HepG2 (cell line): ENCODE results near the gene AP4M1. TPM values are rescaled to one million over a fixed set of nuclear protein-coding genes. Genes with fewer than 3 reads are reported as not detected.

ENCODE experiments used
- ARNT ChIP-seq: fragments of 450-650 bp; IDR thresholded peaks from 2 replicates; pipeline ENCODE4 v1.6.1; 2017
- CEBPG ChIP-seq: IDR thresholded peaks from 2 replicates; pipeline ENCODE4 v1.6.1; 2016
- HOXD1 ChIP-seq: sonication (generic); formaldehyde crosslinking; IDR thresholded peaks from 2 replicates; pipeline ENCODE4 v1.5.0; 2020; ENCODE audit warnings: missing genetic modification reagents
- MAFF ChIP-seq: IDR thresholded peaks from 2 replicates; pipeline ENCODE4 v1.6.1; 2011; ENCODE audit warnings: low read depth, low read length, improper control_type of control experiment
- MYC ChIP-seq: sonication (generic); formaldehyde crosslinking; IDR thresholded peaks from 2 replicates; pipeline ENCODE4 v1.9.0; 2021; ENCODE audit warnings: missing genetic modification reagents, borderline replicate concordance
- PRPF4 ChIP-seq: fragments of 200-400 bp; formaldehyde crosslinking; IDR thresholded peaks from 2 replicates; pipeline ENCODE4 v1.6.1; 2016; ENCODE audit warnings: low read length, low read depth; ENCODE audit not compliant: poor library complexity, severe bottlenecking
- SMAD1 ChIP-seq: sonication (generic); formaldehyde crosslinking; IDR thresholded peaks from 2 replicates; pipeline ENCODE4 v1.4.0; 2020; ENCODE audit warnings: missing genetic modification reagents, low read depth, mild to moderate bottlenecking, borderline replicate concordance
- TMF1 ChIP-seq: sonication (generic); formaldehyde crosslinking; IDR thresholded peaks from 2 replicates; pipeline ENCODE4 v1.8.1; 2022; ENCODE audit warnings: low read depth, missing genetic modification reagents
- YY1 ChIP-seq: IDR thresholded peaks from 2 replicates; pipeline ENCODE4 v1.6.1; 2011; ENCODE audit warnings: low read length, low read depth, moderate library complexity, mild to moderate bottlenecking; ENCODE audit not compliant: insufficient read depth, insufficient replicate concordance
- ZC3H4 ChIP-seq: sonication (generic); formaldehyde crosslinking; IDR thresholded peaks from 2 replicates; pipeline ENCODE4 v1.4.0; 2020; ENCODE audit warnings: missing genetic modification reagents, borderline replicate concordance
- ZFP62 ChIP-seq: sonication (generic); formaldehyde crosslinking; IDR thresholded peaks from 2 replicates; pipeline ENCODE4 v1.4.0; 2020; ENCODE audit warnings: missing genetic modification reagents
- ZNF343 ChIP-seq: sonication (generic); formaldehyde crosslinking; IDR thresholded peaks from 2 replicates; pipeline ENCODE4 v1.4.0; 2020; ENCODE audit warnings: mild to moderate bottlenecking, missing genetic modification reagents
- ZNF605 ChIP-seq: sonication (generic); formaldehyde crosslinking; IDR thresholded peaks from 2 replicates; pipeline ENCODE4 v1.8.0; 2022; ENCODE audit warnings: mild to moderate bottlenecking, missing genetic modification reagents
- ZNF614 ChIP-seq: IDR thresholded peaks from 2 replicates; pipeline ENCODE4 v1.6.1; 2018; ENCODE audit warnings: missing biosample characterization, missing genetic modification reagents, inconsistent platforms, borderline replicate concordance
- ZNF660 ChIP-seq: sonication (generic); formaldehyde crosslinking; IDR thresholded peaks from 2 replicates; pipeline ENCODE4 v1.5.1; 2020; ENCODE audit warnings: mild to moderate bottlenecking, low read depth, missing genetic modification reagents, borderline replicate concordance
- ZNF850 ChIP-seq: sonication (generic); formaldehyde crosslinking; conservative IDR thresholded peaks from 2 replicates; pipeline ENCODE4 v1.9.0; 2021; ENCODE audit warnings: mild to moderate bottlenecking, missing genetic modification reagents
- ZSCAN9 ChIP-seq: IDR thresholded peaks from 2 replicates; pipeline ENCODE4 v1.6.1; 2016; ENCODE audit warnings: borderline replicate concordance
- polyA plus RNA-seq, 8 experiments: library from polyadenylated mRNA; depleted of rRNA in 3 of 8; stranded (reverse) in 7 of 8; unstranded in 1 of 8; fragments of >200 nt; fragmentation: Illumina TruSeq in 4 of 8; extraction: Trizol in 4 of 8; gene quantifications; 2 replicates each; pipeline versions ENCODE4 v1.2.1 to v1.2.3, GENCODE V29; 2011 to 2016; ENCODE audit warnings: low read depth in 4 of 8, missing spikeins in 1 of 8, mixed read lengths in 1 of 8; ENCODE audit not compliant: insufficient read depth in 1 of 8
- total RNA-seq, 5 experiments: library from RNA; depleted of rRNA; stranded (reverse); fragments of >200 nt; fragmentation: Illumina TruSeq; extraction: Trizol; gene quantifications; 2 replicates each; pipeline ENCODE4 v1.2.3, GENCODE V29; 2016; ENCODE audit warnings: low read depth in 1 of 5
- TF ChIP-seq, protein P1 (sequence below): sonication (generic); formaldehyde crosslinking; IDR thresholded peaks from 2 replicates; pipeline ENCODE4 v1.9.0; 2021; ENCODE audit warnings: missing genetic modification reagents, borderline replicate concordance
- TF ChIP-seq, protein P2 (sequence below): sonication (generic); formaldehyde crosslinking; IDR thresholded peaks from 2 replicates; pipeline ENCODE4 v1.5.0; 2020; ENCODE audit warnings: mild to moderate bottlenecking, missing genetic modification reagents
- TF ChIP-seq, protein P3 (sequence below): IDR thresholded peaks from 2 replicates; pipeline ENCODE4 v1.6.1; 2016; ENCODE audit warnings: missing compliant biosample characterization, missing genetic modification reagents, borderline replicate concordance

AP4M1 gene
- total and polyA plus RNA-seq, 2 of the 13 experiments (the other 11 are each of a cell fraction or from before 2014, with no cell fraction given), result 6.3 to 9.7 TPM

DNA sequence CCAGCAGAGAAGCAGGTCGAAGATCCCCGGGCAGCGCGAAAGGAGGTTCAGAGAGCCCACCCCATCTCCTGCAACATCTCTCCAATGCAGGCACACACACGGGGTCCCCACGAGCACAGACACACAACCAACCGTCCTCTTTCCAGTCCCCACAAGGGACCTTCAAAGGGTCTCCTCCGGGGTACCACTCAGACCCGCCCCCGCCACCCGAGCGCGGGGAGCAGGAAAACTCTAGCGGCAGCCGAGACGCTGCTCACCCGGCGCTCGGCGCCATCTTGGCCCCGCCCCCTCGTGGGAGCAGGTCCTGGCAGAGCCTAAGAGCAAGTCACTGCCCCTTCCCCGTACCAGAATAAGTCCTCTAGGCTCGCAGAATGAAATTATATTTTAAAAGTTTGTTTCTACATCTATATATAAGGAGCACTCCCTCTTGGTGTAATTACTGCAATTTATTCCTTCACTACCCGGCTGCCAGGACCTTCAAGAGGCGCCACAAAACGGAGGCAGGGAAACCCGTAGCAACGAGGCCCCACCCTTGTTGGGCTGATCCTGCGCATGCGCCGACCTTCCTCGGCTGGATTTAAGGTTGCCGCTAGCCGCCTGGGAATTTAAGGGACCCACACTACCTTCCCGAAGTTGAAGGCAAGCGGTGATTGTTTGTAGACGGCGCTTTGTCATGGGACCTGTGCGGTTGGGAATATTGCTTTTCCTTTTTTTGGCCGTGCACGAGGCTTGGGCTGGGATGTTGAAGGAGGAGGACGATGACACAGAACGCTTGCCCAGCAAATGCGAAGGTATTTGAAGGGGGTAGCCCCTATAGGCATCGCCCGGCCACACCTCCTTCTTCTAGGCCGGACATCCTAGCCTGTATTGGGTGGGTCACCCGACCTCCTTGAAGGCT, 17.9 kb downstream of the AP4M1 start, which contains the start of the genes CNPY4 and TAF6 (continued):
- TF ChIP-seq ZFP62 (CRISPR knock-in tag) (no peak), ZC3H4 (CRISPR knock-in tag) (no peak), HOXD1 (CRISPR knock-in tag) (0 out of 2 replicates have a peak, but pooled peaks have one; percentile 53), SMAD1 (CRISPR knock-in tag) (no peak), ZNF605 (CRISPR knock-in tag) (0 out of 2 replicates have a peak, but pooled peaks have one; percentile 33), MYC (CRISPR knock-in tag) (0 out of 2 replicates have a peak, but pooled peaks have one; percentile 26), CEBPG (CRISPR knock-in tag) (no peak), TMF1 (CRISPR knock-in tag) (no peak), ZNF660 (CRISPR knock-in tag) (0 out of 2 replicates have a peak, but pooled peaks have one; percentile 28), ZNF614 (CRISPR knock-in tag) (no peak), MAFF (no peak), YY1 (peak; percentile 98), ARNT (no peak), ZNF343 (peak; percentile 23; the same call in 1 of the 2 replicates), ZSCAN9 (CRISPR knock-in tag) (peak; percentile 44; the same call in 1 of the 2 replicates), PRPF4 (no peak), ZNF850 (CRISPR knock-in tag) (no peak)
- TF ChIP-seq, protein P1, sequence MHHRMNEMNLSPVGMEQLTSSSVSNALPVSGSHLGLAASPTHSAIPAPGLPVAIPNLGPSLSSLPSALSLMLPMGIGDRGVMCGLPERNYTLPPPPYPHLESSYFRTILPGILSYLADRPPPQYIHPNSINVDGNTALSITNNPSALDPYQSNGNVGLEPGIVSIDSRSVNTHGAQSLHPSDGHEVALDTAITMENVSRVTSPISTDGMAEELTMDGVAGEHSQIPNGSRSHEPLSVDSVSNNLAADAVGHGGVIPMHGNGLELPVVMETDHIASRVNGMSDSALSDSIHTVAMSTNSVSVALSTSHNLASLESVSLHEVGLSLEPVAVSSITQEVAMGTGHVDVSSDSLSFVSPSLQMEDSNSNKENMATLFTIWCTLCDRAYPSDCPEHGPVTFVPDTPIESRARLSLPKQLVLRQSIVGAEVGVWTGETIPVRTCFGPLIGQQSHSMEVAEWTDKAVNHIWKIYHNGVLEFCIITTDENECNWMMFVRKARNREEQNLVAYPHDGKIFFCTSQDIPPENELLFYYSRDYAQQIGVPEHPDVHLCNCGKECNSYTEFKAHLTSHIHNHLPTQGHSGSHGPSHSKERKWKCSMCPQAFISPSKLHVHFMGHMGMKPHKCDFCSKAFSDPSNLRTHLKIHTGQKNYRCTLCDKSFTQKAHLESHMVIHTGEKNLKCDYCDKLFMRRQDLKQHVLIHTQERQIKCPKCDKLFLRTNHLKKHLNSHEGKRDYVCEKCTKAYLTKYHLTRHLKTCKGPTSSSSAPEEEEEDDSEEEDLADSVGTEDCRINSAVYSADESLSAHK (CRISPR knock-in tag), result no peak
- TF ChIP-seq, protein P2, sequence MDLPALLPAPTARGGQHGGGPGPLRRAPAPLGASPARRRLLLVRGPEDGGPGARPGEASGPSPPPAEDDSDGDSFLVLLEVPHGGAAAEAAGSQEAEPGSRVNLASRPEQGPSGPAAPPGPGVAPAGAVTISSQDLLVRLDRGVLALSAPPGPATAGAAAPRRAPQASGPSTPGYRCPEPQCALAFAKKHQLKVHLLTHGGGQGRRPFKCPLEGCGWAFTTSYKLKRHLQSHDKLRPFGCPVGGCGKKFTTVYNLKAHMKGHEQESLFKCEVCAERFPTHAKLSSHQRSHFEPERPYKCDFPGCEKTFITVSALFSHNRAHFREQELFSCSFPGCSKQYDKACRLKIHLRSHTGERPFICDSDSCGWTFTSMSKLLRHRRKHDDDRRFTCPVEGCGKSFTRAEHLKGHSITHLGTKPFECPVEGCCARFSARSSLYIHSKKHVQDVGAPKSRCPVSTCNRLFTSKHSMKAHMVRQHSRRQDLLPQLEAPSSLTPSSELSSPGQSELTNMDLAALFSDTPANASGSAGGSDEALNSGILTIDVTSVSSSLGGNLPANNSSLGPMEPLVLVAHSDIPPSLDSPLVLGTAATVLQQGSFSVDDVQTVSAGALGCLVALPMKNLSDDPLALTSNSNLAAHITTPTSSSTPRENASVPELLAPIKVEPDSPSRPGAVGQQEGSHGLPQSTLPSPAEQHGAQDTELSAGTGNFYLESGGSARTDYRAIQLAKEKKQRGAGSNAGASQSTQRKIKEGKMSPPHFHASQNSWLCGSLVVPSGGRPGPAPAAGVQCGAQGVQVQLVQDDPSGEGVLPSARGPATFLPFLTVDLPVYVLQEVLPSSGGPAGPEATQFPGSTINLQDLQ (CRISPR knock-in tag), result no peak
- TF ChIP-seq, protein P3, sequence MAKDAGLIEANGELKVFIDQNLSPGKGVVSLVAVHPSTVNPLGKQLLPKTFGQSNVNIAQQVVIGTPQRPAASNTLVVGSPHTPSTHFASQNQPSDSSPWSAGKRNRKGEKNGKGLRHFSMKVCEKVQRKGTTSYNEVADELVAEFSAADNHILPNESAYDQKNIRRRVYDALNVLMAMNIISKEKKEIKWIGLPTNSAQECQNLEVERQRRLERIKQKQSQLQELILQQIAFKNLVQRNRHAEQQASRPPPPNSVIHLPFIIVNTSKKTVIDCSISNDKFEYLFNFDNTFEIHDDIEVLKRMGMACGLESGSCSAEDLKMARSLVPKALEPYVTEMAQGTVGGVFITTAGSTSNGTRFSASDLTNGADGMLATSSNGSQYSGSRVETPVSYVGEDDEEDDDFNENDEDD, result peak; percentile 65; the same call in 1 of the 2 replicates
